Mesenchymal stem cell (in vitro differentiated cells and primary cell): ENCODE measurements around the gene SPDYE2. TPM values are rescaled to one million over a fixed set of nuclear protein-coding genes. Genes with fewer than 3 reads are reported as not detected.
"Not testable (repeated sequence)": the region's sequence is repeated elsewhere in the genome, so short reads cannot be mapped to it uniquely, and the experiment has no call there.

Experiments
- DNase-seq: peaks from one replicate; pipeline ENCODE4 v3.0.0-alpha.2; 2013
- H2AFZ ChIP-seq: one replicate; pipeline ENCODE4 v1.6.1; 2013; ENCODE audit warnings: low read depth, mild to moderate bottlenecking, control low read depth, inconsistent platforms, low read length, moderate library complexity
- H2AK5ac ChIP-seq: 2 replicates; pipeline ENCODE4 v1.6.1; 2013; ENCODE audit warnings: low read length, moderate library complexity, mild to moderate bottlenecking, inconsistent platforms; ENCODE audit not compliant: severe bottlenecking
- H2BK120ac ChIP-seq: one replicate; pipeline ENCODE4 v1.6.1; 2013; ENCODE audit warnings: low read depth, mild to moderate bottlenecking, inconsistent platforms, low read length, moderate library complexity
- H2BK12ac ChIP-seq, 2 experiments: one replicate each; pipeline ENCODE4 v1.6.1; 2013; ENCODE audit warnings: inconsistent platforms in 2 of 2, low read length in 2 of 2, mild to moderate bottlenecking in 2 of 2, moderate library complexity in 2 of 2, control low read depth in 1 of 2
- H2BK15ac ChIP-seq: one replicate; pipeline ENCODE4 v1.6.1; 2013; ENCODE audit warnings: mild to moderate bottlenecking, low read depth, inconsistent platforms; ENCODE audit not compliant: poor library complexity, severe bottlenecking
- H2BK5ac ChIP-seq: 2 replicates; pipeline ENCODE4 v1.6.1; 2013; ENCODE audit warnings: low read depth, mild to moderate bottlenecking, low read length, control low read depth, inconsistent platforms; ENCODE audit not compliant: poor library complexity, severe bottlenecking
- H3K14ac ChIP-seq, 2 experiments: one replicate each; pipeline ENCODE4 v1.6.1; 2013; ENCODE audit warnings: inconsistent platforms in 2 of 2, low read length in 2 of 2, control low read depth in 1 of 2, mild to moderate bottlenecking in 1 of 2, moderate library complexity in 1 of 2
- H3K18ac ChIP-seq, 2 experiments: one replicate each; pipeline ENCODE4 v1.6.1; 2013; ENCODE audit warnings: inconsistent platforms in 2 of 2, low read length in 2 of 2, control low read depth in 1 of 2, low read depth in 1 of 2, mild to moderate bottlenecking in 1 of 2
- H3K23ac ChIP-seq, 2 experiments: one replicate each; pipeline ENCODE4 v1.6.1; 2013; ENCODE audit warnings: inconsistent platforms in 2 of 2, low read length in 2 of 2, mild to moderate bottlenecking in 2 of 2, moderate library complexity in 2 of 2, control low read depth in 1 of 2
- H3K27ac ChIP-seq: 2 replicates; pipeline ENCODE4 v1.5.1; 2013; ENCODE audit warnings: mild to moderate bottlenecking, moderate library complexity, low read length, control low read depth, inconsistent platforms; ENCODE audit not compliant: poor library complexity, severe bottlenecking
- H3K27me3 ChIP-seq, 2 experiments: 2 replicates each; pipeline versions ENCODE4 v1.6.1 to v1.7.0; 2013; ENCODE audit warnings: low read length in 2 of 2, mild to moderate bottlenecking in 2 of 2, moderate library complexity in 2 of 2, control low read depth in 1 of 2, inconsistent platforms in 1 of 2; ENCODE audit not compliant: control insufficient read depth in 1 of 2, insufficient read depth in 1 of 2
- H3K36me3 ChIP-seq, 2 experiments: 2 replicates each; pipeline versions ENCODE4 v1.6.1 to v1.7.0; 2013; ENCODE audit warnings: low read length in 2 of 2, control low read depth in 1 of 2, inconsistent platforms in 1 of 2, low read depth in 1 of 2, mild to moderate bottlenecking in 1 of 2; ENCODE audit not compliant: insufficient read depth in 2 of 2, control insufficient read depth in 1 of 2
- H3K4ac ChIP-seq, 2 experiments: one replicate each; pipeline ENCODE4 v1.6.1; 2013; ENCODE audit warnings: inconsistent platforms in 2 of 2, low read length in 2 of 2, mild to moderate bottlenecking in 2 of 2, moderate library complexity in 2 of 2, control low read depth in 1 of 2, low read depth in 1 of 2
- H3K4me1 ChIP-seq: 2 replicates; pipeline ENCODE4 v1.6.1; 2013; ENCODE audit warnings: low read depth, low read length, control low read depth; ENCODE audit not compliant: control insufficient read depth, insufficient read depth
- H3K4me2 ChIP-seq: 2 replicates; pipeline ENCODE4 v1.6.1; 2013; ENCODE audit warnings: low read length, mild to moderate bottlenecking, inconsistent platforms; ENCODE audit not compliant: poor library complexity, severe bottlenecking
- H3K4me3 ChIP-seq, 2 experiments: 2 replicates each; pipeline versions ENCODE4 v1.5.1 to v1.7.0; 2013; ENCODE audit warnings: low read length in 2 of 2, mild to moderate bottlenecking in 2 of 2, control low read depth in 1 of 2, low read depth in 1 of 2; ENCODE audit not compliant: insufficient read depth in 1 of 2
- H3K79me1 ChIP-seq: replicated peaks from 2 replicates; pipeline ENCODE4 v1.6.1; 2013; ENCODE audit warnings: mild to moderate bottlenecking, control low read depth, low read length, inconsistent platforms; ENCODE audit not compliant: poor library complexity, severe bottlenecking
- H3K9ac ChIP-seq: 2 replicates; pipeline ENCODE4 v1.7.0; 2013; ENCODE audit warnings: mild to moderate bottlenecking, low read length, moderate library complexity
- H3K9me3 ChIP-seq: 2 replicates; pipeline ENCODE4 v1.7.0; 2013; ENCODE audit warnings: mild to moderate bottlenecking, low read length; ENCODE audit not compliant: control insufficient read depth
- H4K8ac ChIP-seq: one replicate; pipeline ENCODE4 v1.6.1; 2013; ENCODE audit warnings: inconsistent platforms, mild to moderate bottlenecking, low read length, moderate library complexity
- H4K91ac ChIP-seq: one replicate; pipeline ENCODE4 v1.6.1; 2013; ENCODE audit warnings: mild to moderate bottlenecking, low read length, inconsistent platforms
- WGBS: methylation state at CpG from one replicate; pipeline ENCODE4 v1.1.7; 2013; ENCODE audit warnings: mixed read lengths; 5-methylcytosine and 5-hydroxymethylcytosine counted together
- polyA plus RNA-seq, 2 experiments: library from polyadenylated mRNA; stranded (reverse); fragments of 200-250 nt; gene quantifications; one replicate each; pipeline ENCODE4 v1.2.3, GENCODE V29; 2013

Gene SPDYE2
- polyA plus RNA-seq (2013, experiment 1 of 2) = not detected
- not detected for polyA plus RNA-seq (2013, experiment 2 of 2)

- H3K9ac ChIP-seq, H2BK12ac ChIP-seq, H3K4me2 ChIP-seq, H3K79me1 ChIP-seq, H4K91ac ChIP-seq, H2BK5ac ChIP-seq, H3K23ac ChIP-seq, H3K36me3 ChIP-seq, H3K18ac ChIP-seq, DNase-seq, H2AK5ac ChIP-seq, H4K8ac ChIP-seq, H3K4me1 ChIP-seq, H3K4me3 ChIP-seq, H2AFZ ChIP-seq, H2BK15ac ChIP-seq, H3K4ac ChIP-seq, H3K27me3 ChIP-seq, H3K27ac ChIP-seq, H2BK120ac ChIP-seq, H3K9me3 ChIP-seq, H3K14ac ChIP-seq: not testable (repeated sequence)
- no CpG with 5 or more reads among the region's 6 CpGs for WGBS
Measured at GRCh38 chr7:102550808-102551422, at the start of gene SPDYE2. Gene SPDYE2 (plus strand): TSS chr7:102551226. CDS start chr7:102553256, 2,030 bp downstream.

- not testable (repeated sequence) for H4K91ac ChIP-seq, H2BK5ac ChIP-seq, H3K36me3 ChIP-seq, H3K4me2 ChIP-seq, H3K9ac ChIP-seq, DNase-seq, H3K27ac ChIP-seq, H3K18ac ChIP-seq, H3K27me3 ChIP-seq, H3K4ac ChIP-seq, H4K8ac ChIP-seq, H2BK12ac ChIP-seq, H2AFZ ChIP-seq, H3K14ac ChIP-seq, H3K4me1 ChIP-seq, H3K79me1 ChIP-seq, H3K4me3 ChIP-seq, H2BK15ac ChIP-seq, H2AK5ac ChIP-seq, H2BK120ac ChIP-seq, H3K9me3 ChIP-seq, H3K23ac ChIP-seq
- WGBS = no CpG with 5 or more reads among the region's 12 CpGs
Measured at GRCh38 chr7:102503141-102503540, 47.9 kb upstream of the SPDYE2 start.

GRCh38 chr7:102505298-102506185, 45.5 kb upstream of the SPDYE2 start:
- not testable (repeated sequence) for H3K36me3 ChIP-seq, H3K79me1 ChIP-seq, H2BK15ac ChIP-seq

GRCh38 chr7:102507410-102508088, 43.5 kb upstream of the SPDYE2 start:
- WGBS = no CpG with 5 or more reads among the region's 8 CpGs

More at GRCh38 chr7:102505298-102506185, 45.5 kb upstream of the SPDYE2 start:
- not testable (repeated sequence) for H3K23ac ChIP-seq, H2BK5ac ChIP-seq, H3K27me3 ChIP-seq, H2BK12ac ChIP-seq, H2AFZ ChIP-seq, H2BK120ac ChIP-seq, H3K4me2 ChIP-seq, H3K4ac ChIP-seq, H4K91ac ChIP-seq, H2AK5ac ChIP-seq, H3K9ac ChIP-seq, H3K27ac ChIP-seq, H3K18ac ChIP-seq, H3K14ac ChIP-seq, H4K8ac ChIP-seq, H3K4me1 ChIP-seq, H3K9me3 ChIP-seq, H3K4me3 ChIP-seq, DNase-seq
- WGBS = 44% methylated on average over 3 of the region's 24 CpGs

More at GRCh38 chr7:102507410-102508088, 43.5 kb upstream of the SPDYE2 start:
- H2BK5ac ChIP-seq, H2BK12ac ChIP-seq, H3K9me3 ChIP-seq, H3K36me3 ChIP-seq, H2BK15ac ChIP-seq, H3K27ac ChIP-seq, H3K9ac ChIP-seq, H3K79me1 ChIP-seq, H2AFZ ChIP-seq, H3K23ac ChIP-seq, H2AK5ac ChIP-seq, H3K4me3 ChIP-seq, H4K91ac ChIP-seq, H2BK120ac ChIP-seq, H3K4me1 ChIP-seq, H3K4ac ChIP-seq, H3K18ac ChIP-seq, H4K8ac ChIP-seq, H3K14ac ChIP-seq, DNase-seq, H3K27me3 ChIP-seq, H3K4me2 ChIP-seq: not testable (repeated sequence)
